GM21825 (cell line): ENCODE data around the gene FAM184A.

ENCODE experiments used
- ATAC-seq: cut with Tn5 transposase; IDR thresholded peaks from one replicate; pipeline ENCODE4 v1.9.1; 2021; ENCODE audit warnings: mild to moderate bottlenecking, moderate library complexity; ENCODE audit not compliant: unreplicated experiment

FAM184A gene

DNA sequence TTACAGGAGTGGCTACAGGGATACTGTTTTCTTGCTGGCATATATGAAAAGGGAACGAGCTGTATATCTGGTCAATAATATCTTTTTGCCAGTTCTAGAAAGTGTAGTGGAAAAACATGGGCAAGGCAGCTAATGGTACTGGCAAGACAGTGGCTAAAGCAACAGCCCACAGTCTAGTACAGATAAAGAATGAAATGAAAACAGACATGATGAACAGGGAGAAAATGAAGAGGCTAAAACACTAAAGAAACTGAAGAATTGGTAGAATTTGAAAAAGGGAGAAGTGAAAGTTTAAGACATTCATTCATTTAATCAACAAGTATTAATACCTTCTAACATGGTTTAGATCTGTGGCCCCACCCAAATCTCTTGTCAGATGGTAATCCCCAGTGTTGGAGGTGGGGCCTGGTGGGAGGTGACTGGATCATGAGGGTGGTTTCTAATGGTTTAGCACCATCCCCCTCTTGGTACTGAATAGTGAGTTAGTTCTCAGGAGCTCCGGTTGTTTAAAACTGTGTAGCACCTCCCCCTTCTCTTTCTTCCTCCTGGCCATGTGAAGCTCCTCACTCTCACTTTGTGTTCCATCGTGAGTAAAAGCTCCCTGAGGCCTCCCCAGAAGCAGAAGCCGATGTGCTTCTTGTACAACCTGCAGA is 18.1 kb downstream of the FAM184A start:
- ATAC-seq, result no peak

DNA sequence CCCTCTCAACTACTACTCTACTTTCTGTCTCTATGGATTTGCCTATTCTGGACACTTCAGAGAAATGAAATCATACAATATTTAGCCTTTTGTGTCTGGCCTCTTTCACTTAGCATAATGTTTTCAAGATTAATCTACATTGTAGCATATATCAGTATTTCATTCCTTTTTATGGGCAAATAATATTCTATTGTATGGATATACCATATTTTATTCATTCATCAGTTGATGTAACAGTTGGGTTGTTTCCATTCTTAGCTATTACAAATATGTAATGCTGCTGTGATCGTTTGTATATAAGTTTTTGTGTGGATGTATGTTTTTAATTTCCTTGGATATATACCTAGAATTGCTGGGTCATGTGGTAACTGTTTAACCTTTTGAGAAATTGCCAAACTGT is 23.4 kb downstream of the FAM184A start:
- no peak for ATAC-seq

DNA sequence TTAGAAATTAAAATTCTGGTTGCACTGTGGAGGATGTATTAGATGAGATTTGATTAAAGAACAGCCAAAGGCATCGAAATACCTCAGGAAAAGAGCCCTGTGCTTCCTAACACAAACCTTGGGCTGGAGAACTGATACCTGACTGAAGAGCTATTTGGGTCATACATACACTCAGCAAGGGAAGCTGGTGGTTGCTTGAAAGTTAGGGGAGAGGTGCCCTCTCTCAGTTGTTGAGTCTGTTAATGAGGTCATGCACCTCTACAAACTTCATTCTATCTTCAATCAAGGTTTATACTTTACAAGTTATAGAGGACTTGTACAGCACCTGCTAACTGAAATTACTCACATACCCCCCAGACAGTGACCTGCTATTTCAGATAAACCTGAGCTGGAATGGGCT is 25.5 kb downstream of the FAM184A start:
- no peak for ATAC-seq

DNA sequence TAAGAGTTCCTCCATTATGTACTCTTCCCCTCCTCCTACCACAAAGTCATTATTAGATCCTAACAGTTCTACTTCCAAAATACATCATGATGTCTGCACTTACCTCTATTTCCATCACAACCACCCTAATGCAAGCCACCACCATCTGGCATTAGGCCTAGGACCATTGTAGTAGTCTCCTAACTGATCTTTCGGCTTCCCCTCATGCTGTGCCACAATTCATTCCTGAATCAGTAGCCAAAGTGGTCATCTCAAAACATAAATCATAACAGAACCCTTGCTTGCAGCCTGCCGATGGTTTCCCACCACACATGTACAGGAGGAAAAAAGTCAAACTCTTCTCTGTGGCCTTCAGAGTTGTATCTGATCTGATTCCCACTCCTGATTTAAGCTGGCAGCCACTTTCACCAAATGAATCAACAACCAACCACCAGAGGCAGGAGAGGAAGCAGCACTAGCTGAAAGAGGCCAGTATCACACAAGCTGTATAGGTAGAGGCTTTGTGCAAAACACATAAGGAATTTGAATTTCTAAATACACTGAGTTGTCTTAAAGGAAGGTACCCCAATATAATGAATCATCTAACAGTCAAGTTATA is 26.1 kb downstream of the FAM184A start:
- no peak for ATAC-seq

DNA sequence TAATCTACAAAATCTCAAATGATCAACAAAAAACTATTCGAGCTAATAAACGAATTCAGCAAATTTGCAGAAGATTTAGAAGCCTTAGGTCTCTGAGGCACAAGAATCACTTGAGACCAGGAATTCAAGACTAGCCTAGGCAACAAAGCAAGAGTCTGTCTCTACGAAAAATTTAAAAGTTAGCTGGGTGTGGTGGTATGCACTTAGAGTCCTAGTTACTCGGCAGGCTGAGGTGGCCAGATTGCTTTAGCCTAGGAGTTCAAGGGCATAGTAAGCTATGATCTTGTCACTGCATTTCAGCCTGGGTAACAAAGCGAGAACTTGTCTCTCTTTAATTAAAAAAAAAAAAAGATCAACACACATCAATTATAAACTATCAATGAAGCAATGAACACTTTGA is 34.2 kb downstream of the FAM184A start:
- no peak for ATAC-seq

DNA sequence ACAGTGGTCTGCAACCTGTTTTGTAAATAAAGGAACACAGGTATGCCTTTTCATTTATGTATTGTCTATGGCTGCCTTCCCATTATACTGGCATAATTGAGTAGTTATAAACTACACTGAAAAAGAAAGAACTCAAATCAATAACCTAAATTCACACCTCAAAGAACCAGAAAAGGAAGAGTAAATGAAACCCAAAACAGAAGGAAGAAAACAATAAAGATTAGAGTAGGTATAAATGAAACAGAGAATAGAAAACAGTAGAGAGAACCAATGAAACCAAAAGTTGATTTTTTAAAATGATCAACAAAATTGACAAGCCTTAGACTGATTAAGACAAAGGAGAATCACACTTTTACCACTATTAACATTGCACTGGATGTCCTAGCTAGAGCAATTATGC is 34.7 kb downstream of the FAM184A start:
- no peak for ATAC-seq

DNA sequence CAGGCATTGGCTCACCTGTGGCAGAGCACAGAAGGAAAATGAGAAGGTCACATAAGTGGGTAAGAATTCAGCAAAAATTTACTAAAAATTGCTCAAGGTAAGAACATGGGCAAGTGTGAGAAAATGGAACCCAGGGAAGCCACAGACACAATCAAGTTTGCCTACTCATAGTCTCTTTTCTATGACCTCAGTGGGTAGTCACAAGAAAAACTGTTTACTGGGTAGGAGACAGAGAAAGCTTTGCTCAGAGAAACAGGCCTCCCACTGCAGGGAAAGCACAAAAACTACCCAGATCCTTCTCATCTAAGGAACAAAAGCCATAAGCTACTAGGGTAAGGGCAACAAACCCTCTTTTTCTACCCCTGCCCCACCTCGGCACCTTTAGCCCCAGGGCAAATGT is 35.2 kb downstream of the FAM184A start:
- ATAC-seq, result no peak

DNA sequence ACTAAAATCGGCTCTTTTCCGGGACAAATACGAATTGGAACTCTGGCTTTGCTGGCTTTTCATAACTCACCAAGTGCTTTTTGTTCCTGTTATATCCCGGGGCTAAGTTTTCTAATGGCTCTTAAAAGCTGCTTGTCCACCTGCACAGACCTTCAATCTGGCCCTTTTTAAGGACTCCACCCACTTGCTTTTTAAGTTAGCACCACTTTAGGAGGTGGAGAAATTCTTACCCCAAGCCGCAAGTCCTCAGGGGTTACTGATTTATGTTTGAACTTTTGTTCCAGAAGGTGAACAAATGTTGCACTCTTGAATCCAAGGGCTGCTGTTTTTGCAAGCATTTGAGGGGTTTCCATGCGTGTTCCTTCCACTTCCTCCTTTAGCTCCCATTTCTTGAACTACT is 37.8 kb downstream of the FAM184A start:
- ATAC-seq, result no peak

DNA sequence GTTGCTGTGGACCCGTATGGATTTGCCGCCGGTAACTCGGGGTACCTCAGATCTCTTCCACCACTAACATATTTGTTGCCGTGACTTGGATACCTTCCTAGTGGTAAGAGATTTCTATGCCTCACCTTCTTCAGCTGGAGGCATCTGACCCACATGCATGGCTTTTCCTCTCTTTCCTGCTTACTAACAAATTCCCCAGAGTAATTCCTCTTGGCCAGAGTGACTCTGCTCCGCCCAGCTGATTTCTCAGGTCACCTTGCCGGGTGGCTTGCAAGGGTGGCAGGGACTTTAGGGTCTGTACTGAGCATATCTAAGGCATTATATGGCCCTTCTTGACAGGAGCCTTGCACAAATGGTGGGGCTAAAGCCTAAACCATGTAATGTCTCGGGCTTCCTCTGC is 38.2 kb downstream of the FAM184A start:
- no peak for ATAC-seq

DNA sequence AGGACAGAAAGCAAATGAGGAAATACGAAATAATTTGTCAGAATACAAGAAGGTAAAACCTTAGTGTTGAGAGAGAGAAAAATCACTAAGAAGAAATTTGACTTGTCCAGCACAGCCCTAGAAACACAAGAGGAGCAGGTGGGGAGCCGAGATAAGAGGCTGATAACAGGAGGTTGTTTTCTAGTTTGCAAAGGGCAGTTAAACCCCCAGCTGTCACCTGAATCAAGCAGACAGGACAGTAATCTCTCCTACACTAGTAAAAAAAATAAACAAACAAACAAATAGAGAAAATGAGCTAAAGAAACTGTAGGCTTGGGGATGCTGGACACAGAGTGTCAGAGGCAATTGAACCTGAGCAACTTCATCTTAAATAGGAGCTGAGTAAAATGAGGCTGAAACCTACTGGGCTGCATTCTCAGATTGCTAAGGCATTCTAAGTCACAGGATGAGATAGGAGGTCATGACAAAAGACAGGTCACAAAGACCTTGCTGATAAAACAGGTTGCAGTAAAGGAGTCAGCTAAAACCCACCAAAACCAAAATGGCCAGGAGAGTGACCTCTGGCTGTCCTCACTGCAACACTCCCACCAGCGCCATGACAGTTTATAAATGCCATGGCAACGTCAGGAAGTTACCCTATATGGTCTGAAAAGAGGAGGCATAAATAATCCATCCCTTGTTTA is 40.4 kb downstream of the FAM184A start:
- ATAC-seq, result no peak

DNA sequence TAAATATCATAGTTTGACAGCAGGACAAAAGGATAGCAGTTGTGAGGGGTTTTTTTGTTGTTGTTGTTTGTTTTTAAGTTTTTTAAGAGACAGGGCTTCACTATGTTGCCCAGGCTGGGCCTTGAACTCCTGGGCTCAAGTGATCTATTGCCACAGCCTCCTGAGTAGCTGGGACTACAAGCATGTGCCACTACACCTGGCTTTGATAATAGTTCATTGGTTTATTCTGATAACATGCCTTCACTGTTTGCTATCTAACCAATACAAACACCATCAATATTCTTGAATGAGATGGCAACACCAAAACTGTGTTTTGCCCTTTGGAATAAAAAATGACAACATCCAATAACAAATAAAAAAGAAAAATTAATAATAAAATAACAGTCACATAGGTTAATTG is 41.2 kb downstream of the FAM184A start:
- ATAC-seq, result no peak

DNA sequence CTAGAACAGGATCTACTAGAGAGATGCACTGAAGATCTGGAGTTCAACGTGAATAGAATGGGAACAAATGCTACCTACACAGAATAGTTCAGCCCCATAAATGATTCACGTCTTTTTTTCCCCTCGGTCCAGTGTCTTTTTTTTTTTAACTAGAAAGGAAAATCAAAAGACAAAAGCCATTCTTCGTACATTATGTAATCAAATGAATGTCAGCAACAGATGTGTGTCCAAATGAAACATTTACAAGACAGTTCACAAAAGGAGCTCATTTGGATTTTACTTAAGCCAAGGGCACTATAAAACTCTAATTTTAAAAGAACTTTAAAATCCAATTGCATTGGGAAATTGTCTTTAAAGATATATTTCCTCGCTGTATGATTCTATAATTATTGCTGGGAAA is 42.4 kb downstream of the FAM184A start:
- ATAC-seq, result no peak

DNA sequence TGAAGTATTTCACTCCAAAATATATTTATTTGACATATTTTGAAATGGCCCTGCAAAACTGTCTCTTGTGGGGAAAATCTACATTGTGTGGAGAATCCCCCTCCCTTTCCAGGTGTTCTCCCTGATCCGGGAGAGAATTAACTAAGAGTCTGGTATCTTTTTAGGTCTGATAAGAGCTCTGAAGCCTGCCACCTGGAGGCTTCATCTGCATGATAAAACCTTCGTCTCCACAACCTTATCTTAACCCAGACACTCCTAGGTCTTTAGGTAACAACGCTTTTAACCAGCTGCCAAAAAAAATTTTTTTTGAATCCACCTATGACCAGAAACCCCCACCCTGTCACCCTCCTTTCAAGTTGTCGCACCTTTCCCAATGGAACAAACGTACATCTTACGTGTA is 43.0 kb downstream of the FAM184A start:
- no peak for ATAC-seq

DNA sequence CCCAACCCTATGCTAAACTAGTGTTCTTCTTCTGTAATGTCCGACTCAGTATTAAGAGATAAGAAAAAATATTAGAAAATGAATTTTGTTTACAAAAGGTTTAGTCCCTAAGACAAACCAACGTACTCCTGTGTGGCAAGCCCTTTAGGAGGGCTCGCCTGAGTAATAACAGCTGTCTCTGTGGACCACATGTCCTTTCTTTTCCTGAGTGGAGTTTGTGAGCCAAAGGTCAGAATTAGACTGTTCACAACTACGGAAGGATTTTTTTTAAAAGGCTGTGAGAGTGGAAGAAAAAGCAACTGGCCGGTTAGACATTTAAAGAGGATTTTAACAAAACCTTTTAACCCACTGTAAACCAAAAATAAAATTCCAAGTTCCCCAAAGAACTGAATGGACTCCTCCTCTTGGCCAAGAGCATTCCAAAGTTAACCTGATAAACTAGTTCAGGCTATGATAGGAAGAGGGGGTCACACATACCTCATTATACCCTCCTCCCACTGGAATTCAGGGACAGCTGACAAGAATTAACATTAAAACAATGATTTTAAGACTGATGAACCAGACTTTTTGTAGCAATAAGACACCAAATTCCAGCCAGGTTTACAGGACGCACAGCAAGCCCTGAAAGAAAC is 43.5 kb downstream of the FAM184A start:
- no peak for ATAC-seq

DNA sequence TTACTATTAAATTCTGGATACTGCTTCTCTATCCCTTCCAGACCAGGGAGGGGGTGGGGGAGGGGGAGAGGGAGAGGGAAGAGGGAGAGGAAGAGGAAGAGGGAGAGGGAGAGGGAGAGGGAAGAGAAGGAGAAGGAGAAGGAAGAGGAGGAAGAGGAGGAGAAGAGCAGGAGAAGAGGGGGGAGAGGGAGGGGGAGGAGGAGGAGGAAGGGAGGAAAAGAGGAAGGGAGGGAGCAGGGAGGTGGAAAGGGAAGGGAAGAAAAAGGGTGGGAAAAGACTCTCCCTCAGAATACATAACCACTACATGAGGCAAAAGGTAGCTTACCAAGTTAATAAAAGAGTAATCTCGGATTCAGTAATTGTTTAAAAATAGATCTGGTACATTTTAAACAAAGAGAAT is 46.0 kb downstream of the FAM184A start:
- ATAC-seq, result no peak

DNA sequence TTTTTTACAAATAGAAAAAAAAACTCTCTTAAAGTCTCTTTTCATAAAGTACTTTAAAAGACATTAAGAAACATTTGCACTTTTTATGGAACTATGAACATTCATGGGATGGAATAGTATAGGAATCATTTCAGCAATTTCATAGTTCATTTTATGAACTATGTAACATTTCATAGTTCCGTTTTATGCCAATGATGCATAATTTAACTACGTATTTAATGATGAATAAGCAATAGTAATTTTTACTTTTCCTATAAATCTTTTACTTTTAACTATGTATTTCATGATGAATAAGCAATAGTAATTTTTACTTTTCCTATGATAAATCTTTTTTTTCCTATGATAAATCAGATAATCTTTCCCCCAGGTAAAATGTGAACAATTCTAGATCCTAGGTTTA is 47.7 kb downstream of the FAM184A start:
- ATAC-seq, result no peak

DNA sequence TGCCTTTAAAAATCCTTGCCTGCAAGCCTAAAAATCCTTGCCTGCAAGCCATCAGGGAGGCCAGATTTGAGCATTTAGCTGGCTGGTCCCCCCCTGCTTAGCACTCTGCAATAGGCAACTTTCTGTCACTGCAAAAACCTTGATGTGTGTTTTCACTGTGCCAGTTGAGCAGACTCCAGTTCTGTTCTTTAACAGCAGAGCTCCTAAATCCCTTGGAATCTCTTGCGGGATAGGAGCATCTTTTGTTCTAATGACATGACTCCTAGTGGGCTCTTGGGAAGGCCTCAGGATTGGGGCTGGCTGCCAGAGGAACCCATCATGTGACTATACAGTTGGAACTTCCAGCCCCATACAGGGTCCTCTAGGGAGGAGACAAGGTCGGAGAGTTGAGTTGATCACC is 50.4 kb downstream of the FAM184A start:
- no peak for ATAC-seq

DNA sequence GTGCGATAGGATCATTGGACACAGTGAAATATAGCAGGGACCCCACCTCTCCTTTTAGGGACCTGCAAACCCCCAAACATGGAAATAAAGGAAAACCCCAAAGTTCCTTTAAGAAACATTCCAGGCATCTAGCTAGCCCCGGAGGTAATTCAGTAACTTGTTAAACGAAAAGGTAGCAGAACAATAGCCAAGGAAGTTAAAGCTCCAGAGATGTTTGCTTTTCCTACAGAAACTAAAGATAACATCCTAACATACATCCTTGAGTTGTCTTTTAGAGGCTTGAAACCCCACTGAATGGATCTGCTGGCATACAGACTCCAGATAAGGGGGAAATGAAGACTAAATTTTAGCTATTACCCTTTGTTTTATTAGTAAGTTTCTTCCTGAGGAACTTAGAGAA is 51.0 kb downstream of the FAM184A start:
- no peak for ATAC-seq

DNA sequence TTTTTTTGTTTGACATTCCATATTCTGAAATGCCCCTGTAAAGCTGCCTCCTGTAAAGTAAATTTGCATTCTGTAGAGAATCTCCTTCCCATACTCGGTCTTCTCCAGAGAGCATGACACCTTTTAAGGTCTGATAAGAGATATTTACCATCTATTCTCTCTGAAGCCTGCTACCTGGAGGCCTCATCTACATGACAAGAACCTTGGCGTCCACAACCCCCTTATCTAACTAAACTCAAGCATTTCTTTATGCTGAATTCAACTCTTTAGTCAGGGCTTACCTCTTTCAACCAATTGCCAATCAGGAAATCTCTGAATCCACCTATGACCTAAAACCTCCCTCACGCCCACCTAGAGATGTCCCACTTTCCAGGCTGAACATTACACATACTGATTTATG is 51.6 kb downstream of the FAM184A start:
- no peak for ATAC-seq

DNA sequence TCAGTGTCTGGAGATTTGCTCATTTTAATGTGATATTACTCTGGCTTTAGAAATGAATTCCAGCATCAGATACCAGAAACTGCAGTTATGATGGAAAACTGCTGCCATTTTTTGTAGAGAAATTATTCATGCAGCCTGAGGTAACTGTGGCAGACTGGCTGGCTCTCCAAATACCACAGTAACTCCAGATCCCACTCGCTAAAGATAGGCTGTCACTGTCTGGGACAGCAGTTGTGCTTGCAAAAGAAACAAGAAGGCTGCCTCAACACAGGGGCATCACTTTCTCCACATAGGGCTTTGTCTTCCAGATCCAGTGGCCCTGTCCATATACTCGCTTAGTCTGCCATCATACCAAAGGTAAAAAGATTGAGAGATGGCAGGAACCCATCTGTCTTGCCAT is 52.7 kb downstream of the FAM184A start:
- ATAC-seq, result no peak

DNA sequence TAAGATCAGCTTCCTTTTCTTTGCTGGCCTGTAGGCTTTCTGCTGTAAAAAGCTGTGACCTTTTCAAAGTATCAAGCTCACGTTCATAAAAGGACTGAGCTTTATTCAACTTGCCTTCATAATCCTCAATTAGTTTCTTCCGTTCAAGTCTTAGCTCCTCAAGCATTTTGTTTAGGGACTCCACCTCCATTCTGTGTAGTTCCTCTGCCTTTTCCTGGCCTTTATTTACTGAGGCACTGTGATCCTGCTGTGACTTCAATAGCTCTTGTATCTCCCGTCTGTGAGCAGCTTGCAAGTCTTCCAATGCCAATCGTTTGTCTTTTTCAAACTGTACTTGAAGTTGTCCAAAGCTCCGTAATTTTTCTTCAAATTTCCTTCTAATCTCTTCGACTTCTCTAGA is 54.4 kb downstream of the FAM184A start:
- no peak for ATAC-seq

DNA sequence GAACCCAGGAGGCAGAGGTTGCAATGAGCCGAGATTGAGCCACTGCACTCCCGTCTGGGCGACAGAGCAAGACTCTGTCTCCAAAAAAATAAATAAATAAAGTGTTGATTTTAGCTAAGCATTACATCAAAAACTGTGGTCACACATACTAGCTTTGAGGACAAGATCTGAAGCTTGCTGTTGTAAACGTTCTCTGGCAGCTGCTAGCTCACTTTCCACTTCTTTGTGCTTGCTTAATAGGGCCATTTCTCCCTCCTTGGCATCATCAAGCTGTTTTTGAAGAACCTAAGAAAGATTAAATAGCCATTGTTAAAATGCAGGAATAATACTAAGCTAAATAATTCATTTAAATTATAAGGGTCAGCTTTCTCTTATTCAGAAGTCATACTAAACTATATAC is 55.7 kb downstream of the FAM184A start:
- no peak for ATAC-seq
